GM12878 (cell line): ENCODE results near the gene MAEL. TPM values are rescaled to one million over a fixed set of nuclear protein-coding genes. Genes with fewer than 3 reads are reported as not detected.

Experiments
- ATAC-seq: fragments of 200-7000 bp; cut with Tn5 transposase; 3 replicates; pipeline ENCODE4 v1.9.1; 2020; ENCODE audit warnings: mild to moderate bottlenecking, moderate library complexity
- BruUV-seq: library from RNA; stranded (reverse); fragments of 400-500 nt; replicated peaks from 2 replicates; lab custom pipeline; 2021; lab: Mats Ljungman, UMichigan
- CTCF ChIA-PET: fragments of 300-600 bp; sonication (Branson Sonifier 250); formaldehyde crosslinking; extraction: SDS; loops from one replicate; lab custom pipeline; 2021; ENCODE audit warnings: inconsistent platforms; lab: Yijun Ruan, JAX
- POLR2A ChIA-PET: fragments of 350-600 bp; formaldehyde crosslinking; extraction: SDS; loops from one replicate; lab custom pipeline; 2021; ENCODE audit warnings: inconsistent platforms; lab: Charles Lee
- RAD21 ChIA-PET: fragments of 300-600 bp; sonication (Branson Sonifier 250); formaldehyde crosslinking; loops from one replicate; lab custom pipeline; 2023; ENCODE audit warnings: antibody characterized with exemption; ENCODE audit not compliant: unreplicated experiment; lab: Charles Lee
- SMC1A ChIA-PET: fragments of 300-600 bp; sonication (Branson Sonifier 250); formaldehyde crosslinking; loops from one replicate; lab custom pipeline; 2023; ENCODE audit not compliant: unreplicated experiment, uncharacterized antibody; lab: Charles Lee
- DNase-seq: peaks from one replicate; pipeline ENCODE4 v3.0.0-alpha.2; 2011; ENCODE audit warnings: low read depth, low spot score
- FAIRE-seq: peaks from 3 replicates; lab custom pipeline; 2011; peaks lifted over from hg19 to GRCh38; lab: Jason Lieb, UNC
- H2AFZ ChIP-seq: 2 replicates; pipeline ENCODE4 v1.6.0; 2011; ENCODE audit warnings: low read depth, low read length, control low read depth; ENCODE audit not compliant: control insufficient read depth
- H3K27ac ChIP-seq: 2 replicates; pipeline ENCODE4 v1.5.1; 2011; ENCODE audit warnings: control low read depth; ENCODE audit not compliant: control insufficient read depth, insufficient read depth
- H3K27me3 ChIP-seq, 2 experiments: replicated peaks in 1 of 2; 2 replicates each; pipeline versions ENCODE4 v1.6.0 to v1.6.1; 2011; ENCODE audit warnings: low read length in 1 of 2; ENCODE audit not compliant: control insufficient read depth in 2 of 2, insufficient read depth in 2 of 2
- H3K36me3 ChIP-seq, 2 experiments: 2 replicates each; pipeline ENCODE4 v1.5.1; 2011; ENCODE audit warnings: low read length in 1 of 2; ENCODE audit not compliant: control insufficient read depth in 2 of 2, insufficient read depth in 2 of 2
- H3K4me1 ChIP-seq: 2 replicates; pipeline ENCODE4 v1.6.1; 2011; ENCODE audit warnings: mild to moderate bottlenecking, low read length, moderate library complexity, mixed read lengths; ENCODE audit not compliant: control insufficient read depth, insufficient read depth
- H3K4me2 ChIP-seq: 2 replicates; pipeline ENCODE4 v1.6.0; 2011; ENCODE audit warnings: control low read depth; ENCODE audit not compliant: control insufficient read depth, insufficient read depth
- H3K4me3 ChIP-seq: fragments of 200-600 bp; sonication (generic); 2 replicates; pipeline ENCODE4 v1.5.1; 2016
- H3K79me2 ChIP-seq: 2 replicates; pipeline ENCODE4 v1.6.0; 2011; ENCODE audit warnings: low read length; ENCODE audit not compliant: control insufficient read depth, insufficient read depth
- H3K9ac ChIP-seq: 2 replicates; pipeline ENCODE4 v1.8.0; 2011; ENCODE audit warnings: low read length, control low read depth, mixed read lengths; ENCODE audit not compliant: control insufficient read depth, insufficient read depth
- H3K9me3 ChIP-seq: replicated peaks from 3 replicates; pipeline ENCODE4 v1.5.1; 2011; ENCODE audit warnings: mild to moderate bottlenecking, low read length; ENCODE audit not compliant: control insufficient read depth, insufficient read depth
- H4K20me1 ChIP-seq: 2 replicates; pipeline ENCODE4 v1.6.0; 2011; ENCODE audit not compliant: control insufficient read depth, insufficient read depth
- BRCA1 ChIP-seq: IDR thresholded peaks from 2 replicates; pipeline ENCODE4 v1.6.1; 2011; ENCODE audit warnings: low read depth, low read length, improper control_type of control experiment
- CBX5 ChIP-seq: sonication (generic); IDR thresholded peaks from 2 replicates; pipeline ENCODE4 v1.6.1; 2016; ENCODE audit warnings: low read depth, moderate library complexity, mild to moderate bottlenecking, inconsistent platforms
- HDGF ChIP-seq: fragments of 450-650 bp; IDR thresholded peaks from 2 replicates; pipeline ENCODE4 v1.6.1; 2016; ENCODE audit warnings: antibody characterized with exemption
- NBN ChIP-seq: fragments of 450-650 bp; IDR thresholded peaks from 2 replicates; pipeline ENCODE4 v1.6.1; 2016
- RCOR1 ChIP-seq: conservative IDR thresholded peaks from 2 replicates; pipeline ENCODE4 v1.6.1; 2012; ENCODE audit warnings: low read depth, low read length, improper control_type of control experiment
- SMAD5 ChIP-seq: IDR thresholded peaks from 2 replicates; pipeline ENCODE4 v1.6.1; 2016; ENCODE audit warnings: antibody characterized with exemption, low read depth
- SREBF2 ChIP-seq: IDR thresholded peaks from 2 replicates; pipeline ENCODE4 v1.6.1; 2012; ENCODE audit warnings: mild to moderate bottlenecking, low read length
- SUZ12 ChIP-seq: fragments of 200-600 bp; sonication (generic); IDR thresholded peaks from one replicate; pipeline ENCODE4 v1.6.1; 2018; ENCODE audit warnings: antibody characterized with exemption, mild to moderate bottlenecking; ENCODE audit not compliant: unreplicated experiment
- TBL1XR1 ChIP-seq: IDR thresholded peaks from 2 replicates; pipeline ENCODE4 v1.6.1; 2012; ENCODE audit warnings: low read depth, low read length, improper control_type of control experiment
- YY1 ChIP-seq: IDR thresholded peaks from 2 replicates; pipeline ENCODE4 v1.6.1; 2011; ENCODE audit warnings: low read depth, mild to moderate bottlenecking, low read length
- WGBS: methylation state at CpG from one replicate; pipeline ENCODE4 v1.1.6; 2016; ENCODE audit warnings: low lambda C conversion rate; ENCODE audit not compliant: insufficient replicate concordance, insufficient coverage; ENCODE audit errors: missing lambda C conversion rate; 5-methylcytosine and 5-hydroxymethylcytosine counted together
- in situ Hi-C: fragments of 300-500 bp; cut with MboI; formaldehyde crosslinking; loops from 9 replicates; pipeline ENCODE4 v1.14.3; 2018; ENCODE audit warnings: mixed read lengths
- intact Hi-C: fragments of 100-400 bp; cut with micrococcal nuclease; formaldehyde crosslinking; loops from one replicate; pipeline ENCODE4 v1.14.2; 2022; ENCODE audit not compliant: unreplicated experiment
- polyA plus RNA-seq, 11 experiments: library from polyadenylated mRNA; depleted of rRNA in 4 of 11; unstranded in 6 of 11; stranded (reverse) in 5 of 11; fragments of >200 nt; fragmentation: Nextera tagmentation in 4 of 11; fragmentation: Illumina TruSeq in 1 of 11; extraction: Ambion mirVana in 4 of 11; extraction: Trizol in 1 of 11; gene quantifications; 1 replicate in 1 of 11; 2 replicates in 10 of 11; pipeline versions ENCODE4 v1.2.1 to v1.2.3, GENCODE V29; 2011 to 2016; ENCODE audit warnings: inconsistent platforms in 2 of 11, missing spikeins in 2 of 11, low read depth in 1 of 11
- total RNA-seq, 4 experiments: library from RNA; depleted of rRNA in 3 of 4; stranded (reverse); fragments of >200 nt in 3 of 4; fragmentation: Illumina TruSeq in 1 of 4; extraction: Trizol in 1 of 4; gene quantifications; 2 replicates each; pipeline versions ENCODE4 v1.2.1 to v1.2.3, GENCODE V29; 2013 to 2021

Gene MAEL
- total and polyA plus RNA-seq, 10 of the 15 experiments (the other 5 are each of a cell fraction or from before 2014, with no cell fraction given), result 0.10 to 0.43 (median 0.24) TPM; not detected in 2

- in situ Hi-C loops (loop anchor here (5.0 kb wide), 3 partner anchors 54 to 469 kb away; no protein-coding TSS in a partner anchor), intact Hi-C loops (loop anchor here (5.0 kb wide), 2 partner anchors 199 to 464 kb away; no protein-coding TSS in a partner anchor)
- no peak overlapping the region for H3K4me2 ChIP-seq
- no peak overlapping the region for H3K27ac ChIP-seq
- RAD21 ChIA-PET, result no interaction called here
- no TSS peak for BruUV-seq
- POLR2A ChIA-PET, result no interaction called here
- no peaks in the 10 kb centered on the region for H4K20me1 ChIP-seq
- H3K4me3 ChIP-seq, result no peak overlapping the region
- ATAC-seq, result no peak
- H3K9me3 ChIP-seq, result no peaks in the 10 kb centered on the region
- no peak for FAIRE-seq
- SMC1A ChIA-PET, result no interaction called here
- no peak for DNase-seq
- 18% methylated on average over 3 of the region's 3 CpGs for WGBS
- no peak overlapping the region for H3K9ac ChIP-seq
- H3K27me3 ChIP-seq, result no peaks in the 10 kb centered on the region; a peak in 1 of 4 replicates
- H2AFZ ChIP-seq, result no peak overlapping the region
- no peaks in the 10 kb centered on the region for H3K79me2 ChIP-seq
- no peaks in the 10 kb centered on the region for H3K4me1 ChIP-seq
- no peak for TF ChIP-seq SUZ12
- no peak for TF ChIP-seq RCOR1
- TF ChIP-seq BRCA1, result no peak
- TF ChIP-seq YY1, result no peak
- no peak for TF ChIP-seq SREBF2
- TF ChIP-seq CBX5, result no peak
- TF ChIP-seq NBN, result no peak
- no peak for TF ChIP-seq SMAD5
- no peak for TF ChIP-seq HDGF
- TF ChIP-seq TBL1XR1, result no peak
- CTCF ChIA-PET, result interaction anchor here (1.4 to 1.6 kb wide), 3 partner anchors 9 to 466 kb away, joined by 6 to 11 read pairs (median 7); no protein-coding TSS in a partner anchor
- H3K36me3 ChIP-seq, result no peaks in the 10 kb centered on the region
These were observed 78.8 kb downstream of the MAEL start for GRCh38 chr1:167067904-167068303.
